Hematopoietic multipotent progenitor cell (in vitro differentiated cells): Measurements from ENCODE around the gene PTPRM. TPM values are rescaled to one million over a fixed set of nuclear protein-coding genes. Genes with fewer than 3 reads are reported as not detected.
"Not testable (repeated sequence)": the region's sequence is repeated elsewhere in the genome, so short reads cannot be mapped to it uniquely, and the experiment has no call there.

Experiments
- DNase-seq, 3 donors: peaks; one replicate each; pipeline ENCODE4 v3.0.0-alpha.2; 2011 to 2015; ENCODE audit warnings: low read depth in 2 of 3, low spot score in 2 of 3
- small RNA-seq: library from RNA; depleted of rRNA; stranded (forward); fragments of <200 nt; gene quantifications from one replicate; pipeline ENCODE3, GENCODE V24; 2012
- total RNA-seq: library from RNA; depleted of rRNA; stranded (reverse); fragments of >200 nt; gene quantifications from one replicate; pipeline ENCODE4 v1.2.3, GENCODE V29; 2012

PTPRM gene
- total RNA-seq, 1 donor, result 18.0 TPM

DNA sequence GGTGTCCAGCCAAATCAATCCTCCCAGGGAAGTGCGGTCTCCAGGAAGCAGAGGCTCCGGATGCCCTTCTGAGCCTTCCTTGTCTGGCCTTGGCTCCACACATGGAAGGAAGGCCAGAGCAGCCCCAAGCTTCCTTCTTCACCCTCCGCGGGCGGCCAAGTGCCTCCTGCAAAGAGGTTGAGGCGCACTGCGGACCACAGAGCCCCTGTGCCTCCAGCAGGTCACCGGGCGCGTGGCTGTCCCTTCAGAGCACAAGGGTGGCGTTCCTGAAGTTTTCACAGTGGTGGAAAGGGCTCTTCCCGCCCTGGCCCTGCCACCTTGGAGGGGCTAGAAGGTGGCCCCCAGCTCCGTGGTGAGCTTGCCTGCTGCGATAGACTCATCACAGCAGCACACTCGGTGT is 866.2 kb downstream of the PTPRM start:
- DNase-seq, result no peak

DNA sequence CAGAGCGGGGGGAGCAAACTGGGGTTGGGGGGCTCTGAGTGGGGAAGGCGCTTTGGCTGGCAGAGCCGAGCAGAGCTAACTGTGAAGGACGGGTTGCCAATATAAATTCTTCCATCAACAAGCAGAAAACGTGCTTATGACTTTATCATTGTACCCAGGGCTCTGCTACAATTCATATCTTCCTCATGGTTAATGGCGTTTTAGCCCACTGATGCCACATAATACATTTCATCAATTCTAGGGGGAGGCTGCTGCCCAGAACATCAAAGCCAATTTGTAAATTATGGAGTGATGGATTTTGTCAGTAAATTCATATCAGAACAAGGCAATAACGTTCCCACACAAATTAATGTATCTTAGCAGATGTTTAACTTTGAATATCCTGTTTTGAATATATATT is 866.7 kb downstream of the PTPRM start:
- DNase-seq, result no peak

DNA sequence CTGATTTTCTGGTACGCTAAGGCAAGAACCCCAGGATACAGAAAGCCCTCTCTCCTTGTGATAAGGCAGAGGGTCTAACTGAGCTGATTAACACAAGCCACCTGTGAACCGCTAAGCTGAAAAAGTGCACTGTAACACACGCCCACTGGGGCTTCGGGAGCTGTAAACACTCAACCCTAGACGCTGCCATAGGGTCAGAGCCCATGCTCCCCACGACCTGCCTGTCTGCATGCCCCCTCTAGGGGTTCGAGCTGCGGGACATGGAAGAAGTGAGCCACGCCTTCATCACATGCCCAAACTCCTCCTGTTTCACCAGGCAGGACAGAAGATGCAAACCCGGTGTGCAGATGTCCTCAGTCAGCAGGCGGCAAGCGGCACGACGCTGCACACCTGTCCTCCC is 868.3 kb downstream of the PTPRM start:
- no peak for DNase-seq

DNA sequence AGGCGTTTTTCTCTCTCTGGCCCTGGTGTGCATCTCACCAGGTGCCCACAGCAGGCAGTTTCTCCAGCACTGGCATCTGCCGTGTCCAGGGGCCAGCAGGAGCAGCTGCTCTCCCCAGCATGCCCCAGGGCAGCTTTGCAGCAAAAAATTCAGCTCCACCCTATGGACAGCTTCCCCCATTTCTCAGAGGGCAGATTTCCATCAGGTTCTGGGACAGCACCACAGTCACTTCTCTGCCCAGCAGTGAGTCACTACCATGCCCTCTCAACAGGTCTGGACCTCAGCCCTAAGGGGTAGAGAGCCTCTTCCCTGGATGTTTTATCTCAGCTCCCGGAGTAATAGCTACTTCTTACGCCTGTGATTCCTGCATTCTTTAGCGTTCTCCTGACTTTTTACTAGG is 871.9 kb downstream of the PTPRM start:
- DNase-seq, result no peak

DNA sequence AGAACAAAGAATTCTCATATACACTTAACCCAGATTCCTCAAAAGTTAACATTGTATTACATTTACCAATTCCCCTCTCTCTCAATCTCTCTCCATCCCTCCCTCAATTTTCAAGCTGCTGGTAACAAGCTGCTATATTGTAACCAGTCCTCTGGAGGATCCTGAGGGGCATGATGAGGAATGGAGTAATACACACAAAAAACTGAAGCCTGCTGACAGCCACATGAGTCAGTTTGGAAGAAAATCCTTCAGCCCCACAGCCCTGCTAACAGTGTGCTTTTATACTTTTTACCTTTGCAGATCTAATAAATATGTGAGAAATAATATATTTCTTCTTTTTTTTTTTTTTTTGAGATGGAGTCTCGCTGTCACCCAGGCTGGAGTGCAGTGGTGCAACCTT is 876.4 kb downstream of the PTPRM start:
- DNase-seq, result no peak

DNA sequence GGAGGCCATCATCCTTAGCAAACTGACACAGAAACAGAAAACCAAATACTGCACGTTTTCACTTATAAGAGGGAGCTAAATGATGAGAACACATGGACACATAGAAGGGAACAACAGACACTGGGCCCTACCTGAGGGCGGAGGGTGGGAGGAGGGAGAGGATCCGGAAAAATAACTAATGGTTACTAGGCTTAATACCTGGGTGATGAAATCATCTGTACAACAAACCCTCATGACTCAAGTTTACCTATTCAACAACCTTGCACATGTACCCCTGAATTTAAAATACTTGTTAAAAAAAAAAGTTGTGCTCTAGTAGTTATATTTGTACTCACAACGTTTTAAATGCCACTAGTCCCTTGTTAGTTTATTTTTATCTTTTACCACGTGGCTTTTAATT is 879.8 kb downstream of the PTPRM start:
- not testable (repeated sequence) for DNase-seq

DNA sequence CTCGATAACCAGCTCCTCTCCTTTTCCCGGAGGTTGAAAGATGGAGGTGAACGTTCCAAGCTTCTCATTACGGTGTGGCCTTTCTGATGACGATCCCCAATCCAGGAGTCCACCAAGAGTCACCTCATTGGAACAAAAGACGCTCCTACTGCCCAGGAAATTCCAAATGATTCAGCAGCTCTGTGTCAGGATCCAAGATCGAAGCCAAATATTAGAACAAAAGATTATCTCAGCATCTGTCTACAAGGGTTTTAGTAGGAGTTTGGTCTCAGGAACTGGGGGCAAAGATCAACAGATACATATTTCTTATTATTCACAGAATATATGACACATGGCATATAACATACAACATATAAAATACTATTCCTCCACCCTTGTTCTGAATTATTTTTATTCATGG is 881.0 kb downstream of the PTPRM start:
- no peak for DNase-seq

DNA sequence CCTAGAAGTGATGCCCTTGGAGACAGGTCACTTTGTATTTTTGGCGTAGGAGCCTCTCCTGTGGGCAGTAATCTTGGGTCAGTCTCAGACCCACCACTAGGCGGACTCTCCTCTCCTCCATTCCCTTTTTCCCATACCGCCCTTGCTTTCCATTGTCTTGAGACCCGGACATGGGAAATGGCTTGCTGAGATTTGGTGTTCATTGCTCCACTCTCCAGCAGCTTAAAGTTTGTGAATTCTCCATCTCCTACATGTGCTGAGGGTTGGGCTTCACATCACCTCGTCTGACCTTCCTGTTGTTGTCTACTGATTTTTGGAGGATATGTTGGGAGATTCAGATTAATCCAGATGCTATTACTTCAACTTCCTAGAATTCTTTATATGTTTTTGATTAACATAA is 882.9 kb downstream of the PTPRM start:
- DNase-seq, result no peak

DNA sequence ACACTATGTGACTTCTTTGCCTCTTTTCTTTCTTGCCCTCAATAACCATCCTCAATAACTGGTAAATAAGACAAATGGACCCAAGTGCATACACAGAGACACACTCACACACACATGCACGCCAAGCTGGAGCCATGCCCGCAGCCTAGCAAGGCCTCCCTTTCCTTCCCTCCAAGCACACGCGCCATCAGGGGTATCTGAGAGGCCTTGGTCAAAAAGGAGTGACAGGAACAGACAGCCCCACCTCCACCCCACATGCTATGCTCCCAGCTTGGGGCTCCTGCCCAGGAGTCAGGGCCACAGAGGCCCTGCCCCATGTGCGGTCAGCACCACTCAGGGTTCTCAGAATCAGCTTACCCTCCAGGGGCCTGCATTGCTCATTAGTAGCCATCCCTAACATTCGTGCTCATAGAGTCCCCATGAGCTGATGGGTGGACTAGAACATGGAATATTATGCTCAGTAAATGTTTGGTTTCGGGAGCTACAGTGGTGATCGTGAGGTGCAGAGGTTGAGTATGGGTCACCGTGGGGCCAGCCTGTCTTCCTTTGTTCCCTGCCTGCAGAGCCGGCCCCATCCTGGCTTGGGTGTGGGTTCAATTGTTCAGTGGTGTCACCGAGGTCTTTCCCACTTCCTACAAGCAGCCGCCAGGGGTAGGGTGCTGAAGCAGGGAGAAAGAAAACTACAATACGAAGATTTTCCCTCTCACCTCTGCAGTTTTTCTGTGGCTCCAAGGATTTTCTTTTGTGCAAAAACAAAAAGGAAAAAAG is 884.0 kb downstream of the PTPRM start:
- DNase-seq, result no peak

DNA sequence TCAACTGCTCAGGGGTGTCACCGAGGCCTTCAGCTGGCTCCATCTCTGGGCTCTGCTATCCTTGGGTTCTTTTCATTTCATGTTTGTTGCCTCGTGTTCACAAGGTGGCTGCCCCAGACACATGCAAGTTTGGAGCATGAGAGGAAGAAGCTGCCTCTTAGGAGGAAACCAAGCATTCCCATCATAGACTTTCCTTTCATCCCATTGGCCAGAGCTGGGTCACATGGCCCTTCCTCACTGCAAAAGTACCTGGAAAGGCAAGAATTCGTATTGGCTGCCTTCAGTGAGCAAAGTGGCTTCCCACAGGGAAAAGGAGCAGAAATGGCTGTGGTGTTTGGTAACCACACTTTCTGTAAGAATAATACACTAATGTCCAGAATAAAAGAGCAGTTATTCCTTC is 886.4 kb downstream of the PTPRM start:
- no peak for DNase-seq

DNA sequence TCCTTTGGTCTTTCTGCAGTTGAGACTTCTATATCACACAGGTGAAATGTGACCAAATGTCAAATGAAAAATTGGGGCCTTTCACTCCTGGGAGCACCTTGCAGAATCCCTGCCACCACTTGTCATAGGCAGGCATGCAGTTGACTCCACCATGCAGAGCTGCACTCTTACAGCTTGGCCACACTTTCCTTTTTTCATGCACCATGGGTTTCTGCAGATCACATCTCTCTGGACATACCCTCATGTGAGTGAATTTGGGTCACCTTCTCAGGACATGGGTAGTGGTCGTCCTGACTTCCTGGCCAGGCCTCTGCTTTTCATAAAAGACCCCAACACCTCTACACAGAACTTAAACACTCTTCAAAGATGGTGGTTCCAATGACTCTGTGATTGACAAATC is 887.0 kb downstream of the PTPRM start:
- DNase-seq, result no peak

DNA sequence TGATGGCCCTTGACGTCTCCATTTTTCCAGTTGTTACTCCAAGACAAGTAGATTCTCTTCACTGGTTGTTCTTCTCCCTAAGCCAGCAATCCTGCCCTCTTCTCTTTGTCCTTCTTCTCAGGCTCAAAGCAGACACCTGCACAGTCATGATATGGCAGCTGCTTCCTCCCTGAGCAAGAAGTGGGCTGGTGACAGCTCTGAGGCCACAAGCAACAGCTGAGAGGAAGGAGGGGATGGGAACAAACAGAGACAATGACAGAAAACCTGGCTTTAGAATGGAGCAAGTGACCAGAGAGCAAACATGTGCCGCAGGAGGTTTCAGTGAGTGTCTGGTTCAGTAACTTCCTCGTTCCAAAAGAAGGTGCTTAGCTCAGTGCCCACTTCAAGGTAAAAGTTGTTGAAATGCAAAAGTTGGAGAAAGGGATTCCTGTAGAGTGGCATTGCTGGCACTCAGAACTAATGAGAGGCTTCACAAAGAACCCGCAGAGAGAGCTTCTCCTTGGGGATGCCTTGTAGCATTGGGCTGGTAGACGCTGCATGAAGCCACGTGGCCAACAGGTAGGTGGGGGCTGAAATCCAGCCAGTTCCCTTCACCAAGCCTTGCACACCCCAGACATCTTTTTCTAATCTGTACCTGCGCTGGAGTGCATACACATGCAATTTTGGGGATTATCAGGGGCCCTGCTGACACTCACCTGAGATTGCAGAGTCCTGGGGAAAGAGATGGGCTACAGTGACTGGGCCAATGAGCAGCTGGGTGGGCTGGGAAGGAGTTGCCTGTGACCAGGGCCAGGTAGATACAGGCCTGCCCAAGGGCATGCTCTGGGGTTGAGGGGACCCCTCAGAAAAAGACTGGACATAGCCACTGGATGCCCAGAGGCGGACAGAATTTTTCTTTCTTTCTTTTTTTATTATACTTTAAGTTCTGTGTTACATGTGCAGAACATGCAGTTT is 888.8 kb downstream of the PTPRM start:
- DNase-seq, result peak in 2 of 3 donors; percentile 24 to 77

Small RNAs within 50 kb of the gene (small RNA-seq; reads per million reads assigned to genes)
- gene AP001094.1, result not detected
- gene RF00012, result 0.61 reads per million
